ENCODE results near the gene VPS13C. TPM values are rescaled to one million over a fixed set of nuclear protein-coding genes. Genes with fewer than 3 reads are reported as not detected.
A peak's percentile ranks its signal among the peaks of the same experiment; 100 is the strongest.

VPS13C gene
- polyA plus RNA-seq, 3 donors: 12.0 to 32.2 (median 18.4) TPM

- H4K20me1 ChIP-seq (ENCODE audit: insufficient read depth, low read length): no peaks in the 10 kb centered on the region
- Mint-ChIP-seq H3K4me3 (no peak overlapping the region), H3K36me3 (no peaks in the 10 kb centered on the region), H3K9me3 (peaks cover 3 to 10% (median 6%) of the 10 kb centered on the region in 7 donors), H3K27me3 (ENCODE audit: low read depth in 3 of 3) (peaks cover 0 to 17% (median 6%) of the 10 kb centered on the region in 3 donors), H3K27ac (no peak overlapping the region), H3K4me1 (no peaks in the 10 kb centered on the region)
- peak in 2 of 3 donors; percentile 20 to 37 for DNase-seq
- H3K36me3 ChIP-seq (replicated peaks in 1 of 2; ENCODE audit: control insufficient read depth in 1 of 2, insufficient read depth in 2 of 2, low read length in 2 of 2): no peaks in the 10 kb centered on the region
- intact Hi-C loops (cut with micrococcal nuclease): no loop called here
- H3K9me3 ChIP-seq (replicated peaks in 1 of 2; ENCODE audit: control insufficient read depth in 1 of 2, insufficient read depth in 1 of 2, low read length in 2 of 2): peaks cover 0 to 6% of the 10 kb centered on the region in 2 donors
- H3K4me2 ChIP-seq (replicated peaks; ENCODE audit: extremely low read depth, low read length, poor library complexity, severe bottlenecking): no peak overlapping the region
- TF ChIP-seq CTCF (IDR thresholded peaks at IDR 0.05): no peak
- H2AFZ ChIP-seq (ENCODE audit: insufficient read depth, low read depth, low read length, poor library complexity, severe bottlenecking): no peak overlapping the region
- H3K27me3 ChIP-seq (ENCODE audit: control insufficient read depth in 2 of 2, insufficient read depth in 2 of 2, low read length in 2 of 2): no peaks in the 10 kb centered on the region
- H3K79me2 ChIP-seq (ENCODE audit: insufficient read depth, low read length): no peaks in the 10 kb centered on the region
- no peak overlapping the region for H3K27ac ChIP-seq (ENCODE audit: low read depth in 1 of 2, low read length in 2 of 2)
- H3K4me3 ChIP-seq (replicated peaks in 1 of 3; ENCODE audit: low read depth in 2 of 3, low read length in 3 of 3): no peak overlapping the region
- no peaks in the 10 kb centered on the region for H3K4me1 ChIP-seq (ENCODE audit: control insufficient read depth in 1 of 2, insufficient read depth in 2 of 2, low read length in 2 of 2)
- H3K9ac ChIP-seq (ENCODE audit: insufficient read depth, low read length, poor library complexity, severe bottlenecking): no peak overlapping the region
- WGBS (ENCODE audit: insufficient coverage): 100% methylated on average over 2 of the region's 4 CpGs
These were observed 19.3 kb upstream of the VPS13C start for GRCh38 chr15:62079594-62079993.

GRCh38 chr15:62075595-62076277 is 15.5 kb upstream of the VPS13C start:
- no peaks in the 10 kb centered on the region for H3K4me1 ChIP-seq (ENCODE audit: control insufficient read depth in 1 of 2, insufficient read depth in 2 of 2, low read length in 2 of 2)
- no peak for TF ChIP-seq CTCF (IDR thresholded peaks at IDR 0.05)
- H3K36me3 ChIP-seq (replicated peaks in 1 of 2; ENCODE audit: control insufficient read depth in 1 of 2, insufficient read depth in 2 of 2, low read length in 2 of 2): no peaks in the 10 kb centered on the region
- no peak overlapping the region for H3K9ac ChIP-seq (ENCODE audit: insufficient read depth, low read length, poor library complexity, severe bottlenecking)
- H3K36me3 Mint-ChIP-seq: no peaks in the 10 kb centered on the region
- H3K27me3 ChIP-seq (ENCODE audit: control insufficient read depth in 2 of 2, insufficient read depth in 2 of 2, low read length in 2 of 2): peaks cover 2% of the 10 kb centered on the region in 2 donors
- DNase-seq: no peak
- H3K27ac ChIP-seq (ENCODE audit: low read depth in 1 of 2, low read length in 2 of 2): no peak overlapping the region
- intact Hi-C loops (cut with micrococcal nuclease): no loop called here
- WGBS (ENCODE audit: insufficient coverage): no CpG with 5 or more reads among the region's 9 CpGs
- no peak overlapping the region for H3K27ac Mint-ChIP-seq
- H3K9me3 Mint-ChIP-seq: peaks cover 0 to 2% (median 0%) of the 10 kb centered on the region in 7 donors
- H3K9me3 ChIP-seq (replicated peaks in 1 of 2; ENCODE audit: control insufficient read depth in 1 of 2, insufficient read depth in 1 of 2, low read length in 2 of 2): no peaks in the 10 kb centered on the region
- H4K20me1 ChIP-seq (ENCODE audit: insufficient read depth, low read length): no peaks in the 10 kb centered on the region
- no peak overlapping the region for H3K4me2 ChIP-seq (replicated peaks; ENCODE audit: extremely low read depth, low read length, poor library complexity, severe bottlenecking)
- peaks cover 5 to 13% (median 9%) of the 10 kb centered on the region in 3 donors for H3K27me3 Mint-ChIP-seq (ENCODE audit: low read depth in 3 of 3)
- H3K4me3 ChIP-seq (replicated peaks in 1 of 3; ENCODE audit: low read depth in 2 of 3, low read length in 3 of 3): no peak overlapping the region
- H3K4me1 Mint-ChIP-seq: no peaks in the 10 kb centered on the region
- H2AFZ ChIP-seq (ENCODE audit: insufficient read depth, low read depth, low read length, poor library complexity, severe bottlenecking): no peak overlapping the region
- no peaks in the 10 kb centered on the region for H3K79me2 ChIP-seq (ENCODE audit: insufficient read depth, low read length)
- H3K4me3 Mint-ChIP-seq: no peak overlapping the region

All from CD14-positive monocyte (primary cell).